H1 (cell line): ENCODE results near the gene YPEL2. TPM values are rescaled to one million over a fixed set of nuclear protein-coding genes. Genes with fewer than 3 reads are reported as not detected.
"Not testable (repeated sequence)": the region's sequence is repeated elsewhere in the genome, so short reads cannot be mapped to it uniquely, and the experiment has no call there.

ENCODE experiments used
- CTCF ChIA-PET: fragments of 300-600 bp; sonication (Branson Sonifier 250); formaldehyde crosslinking; loops from one replicate; lab custom pipeline; 2021; ENCODE audit not compliant: partially characterized antibody; lab: Charles Lee
- POLR2A ChIA-PET: fragments of 300-600 bp; sonication (Branson Sonifier 250); formaldehyde crosslinking; loops from one replicate; lab custom pipeline; 2021; ENCODE audit warnings: inconsistent platforms; ENCODE audit not compliant: partially characterized antibody; lab: Charles Lee
- DNase-seq, 2 experiments: peaks; one replicate each; pipeline versions ENCODE4 v3.0.0 to v3.0.0-alpha.2; 2010 to 2022; ENCODE audit warnings: low spot score in 2 of 2, low read depth in 1 of 2, mixed read lengths in 1 of 2
- FAIRE-seq: peaks from 2 replicates; lab custom pipeline; 2011; peaks lifted over from hg19 to GRCh38; lab: Jason Lieb, UNC
- H2AFZ ChIP-seq: 2 replicates; pipeline ENCODE4 v1.8.1; 2012; ENCODE audit warnings: low read length, inconsistent platforms
- H2AK5ac ChIP-seq: 2 replicates; pipeline ENCODE4 v1.6.1; 2013; ENCODE audit warnings: low read depth, low read length
- H2BK120ac ChIP-seq: replicated peaks from 2 replicates; pipeline ENCODE3; 2013; ENCODE audit warnings: low read depth, low read length, inconsistent platforms
- H2BK12ac ChIP-seq: 2 replicates; pipeline ENCODE4 v1.6.1; 2013; ENCODE audit warnings: low read depth, low read length
- H2BK15ac ChIP-seq: 2 replicates; pipeline ENCODE4 v1.6.1; 2013; ENCODE audit warnings: low read length
- H2BK20ac ChIP-seq: 2 replicates; pipeline ENCODE4 v1.6.1; 2013; ENCODE audit warnings: low read length
- H2BK5ac ChIP-seq: 2 replicates; pipeline ENCODE4 v1.6.1; 2013; ENCODE audit warnings: low read depth, low read length
- H3K14ac ChIP-seq: 2 replicates; pipeline ENCODE4 v1.6.1; 2013; ENCODE audit warnings: inconsistent platforms; ENCODE audit not compliant: insufficient read length
- H3K18ac ChIP-seq: 2 replicates; pipeline ENCODE4 v1.6.1; 2013; ENCODE audit warnings: low read length; ENCODE audit errors: extremely low read depth
- H3K23ac ChIP-seq: 2 replicates; pipeline ENCODE4 v1.6.1; 2013; ENCODE audit warnings: inconsistent platforms; ENCODE audit not compliant: insufficient read length
- H3K23me2 ChIP-seq: 2 replicates; pipeline ENCODE4 v1.6.1; 2013; ENCODE audit warnings: low read depth, low read length
- H3K27ac ChIP-seq: 2 replicates; pipeline ENCODE4 v1.6.1; 2011; ENCODE audit warnings: low read depth, low read length, inconsistent platforms
- H3K27me3 ChIP-seq, 4 experiments: replicated peaks in 1 of 4; 1 replicate in 1 of 4; 2 replicates in 3 of 4; pipeline versions ENCODE4 v1.6.1 to v1.8.1; 2011 to 2013; ENCODE audit warnings: low read length in 3 of 4, mild to moderate bottlenecking in 3 of 4, inconsistent platforms in 2 of 4, mixed read lengths in 2 of 4, moderate library complexity in 1 of 4; ENCODE audit not compliant: control insufficient read depth in 3 of 4, insufficient read depth in 3 of 4; ENCODE audit errors: extremely low read depth in 1 of 4
- H3K36me3 ChIP-seq, 4 experiments: 2 replicates each; pipeline versions ENCODE4 v1.6.1 to v1.8.1; 2011 to 2013; ENCODE audit warnings: mild to moderate bottlenecking in 4 of 4, low read length in 3 of 4, moderate library complexity in 2 of 4, control low read depth in 1 of 4, inconsistent platforms in 1 of 4; ENCODE audit not compliant: insufficient read depth in 4 of 4, control insufficient read depth in 2 of 4
- H3K4ac ChIP-seq: replicated peaks from 2 replicates; pipeline ENCODE3; 2013; ENCODE audit warnings: low read length, low read depth, mixed read lengths, inconsistent platforms; ENCODE audit not compliant: insufficient read length
- H3K4me1 ChIP-seq, 4 experiments: replicated peaks in 1 of 4; 1 replicate in 1 of 4; 2 replicates in 3 of 4; pipeline versions ENCODE4 v1.6.1 to v1.8.1; 2011 to 2013; ENCODE audit warnings: low read length in 3 of 4, inconsistent platforms in 2 of 4, mixed read lengths in 1 of 4; ENCODE audit not compliant: insufficient read depth in 4 of 4, control insufficient read depth in 3 of 4
- H3K4me2 ChIP-seq, 2 experiments: 2 replicates each; pipeline versions ENCODE4 v1.6.1 to v1.8.1; 2011 to 2013; ENCODE audit warnings: low read depth in 2 of 2, low read length in 2 of 2, control low read depth in 1 of 2, inconsistent platforms in 1 of 2, mild to moderate bottlenecking in 1 of 2; ENCODE audit not compliant: insufficient read depth in 1 of 2
- H3K4me3 ChIP-seq, 4 experiments: fragments of 200-600, 300-600 bp in 1 of 4; sonication (generic), shearing (Covaris generic), sonication (Bioruptor Twin) in 1 of 4; 2 replicates each; pipeline versions ENCODE4 v1.5.1 to v1.8.1; 2011 to 2016; ENCODE audit warnings: low read length in 4 of 4, low read depth in 3 of 4, control low read depth in 2 of 4, inconsistent platforms in 2 of 4, mild to moderate bottlenecking in 2 of 4, mixed read lengths in 1 of 4, moderate library complexity in 1 of 4; ENCODE audit not compliant: insufficient read depth in 2 of 4; ENCODE audit errors: extremely low read depth in 1 of 4
- H3K56ac ChIP-seq: replicated peaks from 2 replicates; pipeline ENCODE3; 2013; ENCODE audit warnings: low read depth, mild to moderate bottlenecking, mixed read lengths, low read length, inconsistent platforms; ENCODE audit not compliant: insufficient read length
- H3K79me1 ChIP-seq: 2 replicates; pipeline ENCODE4 v1.6.1; 2013; ENCODE audit warnings: low read depth, low read length, control low read depth
- H3K79me2 ChIP-seq, 2 experiments: 2 replicates each; pipeline versions ENCODE4 v1.6.1 to v1.8.1; 2012 to 2013; ENCODE audit warnings: low read length in 2 of 2, mild to moderate bottlenecking in 2 of 2, inconsistent platforms in 1 of 2; ENCODE audit not compliant: insufficient read depth in 2 of 2, control insufficient read depth in 1 of 2
- H3K9ac ChIP-seq, 4 experiments: replicated peaks in 1 of 4; 1 replicate in 1 of 4; 2 replicates in 3 of 4; pipeline versions ENCODE4 v1.6.1 to v1.8.1; 2011 to 2013; ENCODE audit warnings: low read depth in 3 of 4, low read length in 3 of 4, control low read depth in 2 of 4, mild to moderate bottlenecking in 2 of 4, moderate library complexity in 2 of 4, inconsistent platforms in 1 of 4; ENCODE audit errors: extremely low read depth in 1 of 4
- H3K9me3 ChIP-seq, 2 experiments: 2 replicates each; pipeline versions ENCODE4 v1.6.1 to v1.8.1; 2012 to 2013; ENCODE audit warnings: mild to moderate bottlenecking in 2 of 2, moderate library complexity in 2 of 2, control low read depth in 1 of 2, inconsistent platforms in 1 of 2, low read depth in 1 of 2, low read length in 1 of 2, mixed read lengths in 1 of 2; ENCODE audit not compliant: insufficient read depth in 2 of 2
- H4K20me1 ChIP-seq, 2 experiments: replicated peaks in 1 of 2; 2 replicates each; pipeline versions ENCODE3 to v1.8.1; 2011 to 2013; ENCODE audit warnings: inconsistent platforms in 2 of 2, low read length in 2 of 2, mild to moderate bottlenecking in 1 of 2; ENCODE audit not compliant: insufficient read depth in 2 of 2, control insufficient read depth in 1 of 2
- H4K5ac ChIP-seq: 2 replicates; pipeline ENCODE4 v1.6.1; 2013; ENCODE audit warnings: low read length, low read depth, mixed read lengths, inconsistent platforms; ENCODE audit not compliant: insufficient read length
- H4K8ac ChIP-seq: 2 replicates; pipeline ENCODE4 v1.8.0; 2013; ENCODE audit warnings: mild to moderate bottlenecking, moderate library complexity, low read length, inconsistent platforms; ENCODE audit not compliant: insufficient read depth; ENCODE audit errors: extremely low read depth
- H4K91ac ChIP-seq: replicated peaks from 2 replicates; pipeline ENCODE3; 2013; ENCODE audit warnings: low read length, mixed read lengths, inconsistent platforms; ENCODE audit not compliant: insufficient read length
- WGBS, 2 experiments: shearing (Covaris generic) in 1 of 2; methylation state at CpG; one replicate each; pipeline versions ENCODE4 v1.1.6 to v1.1.7; 2013 to 2015; ENCODE audit warnings: low lambda C conversion rate in 2 of 2, mixed read lengths in 2 of 2, inconsistent platforms in 1 of 2, low coverage in 1 of 2, missing lambda C conversion rate in 1 of 2; ENCODE audit not compliant: insufficient replicate concordance in 2 of 2, insufficient coverage in 1 of 2, insufficient read length in 1 of 2; ENCODE audit errors: extremely low coverage in 1 of 2, missing lambda C conversion rate in 1 of 2; 5-methylcytosine and 5-hydroxymethylcytosine counted together
- polyA plus RNA-seq, 7 experiments: library from polyadenylated mRNA; depleted of rRNA in 3 of 7; stranded (reverse) in 5 of 7; unstranded in 2 of 7; fragments of >200 nt in 5 of 7; fragments of 200-250 nt in 2 of 7; gene quantifications; 1 replicate in 5 of 7; 2 replicates in 1 of 7; 4 replicates in 1 of 7; pipeline versions ENCODE4 v1.2.1 to v1.2.3, GENCODE V29; 2011 to 2013; ENCODE audit warnings: missing spikeins in 2 of 7, mixed read lengths in 2 of 7
- total RNA-seq: library from RNA; stranded (reverse); fragmentation: NEBNext Ultra II Directional; extraction: Animal tissue kit (Norgen Biotek cat#: 25700); gene quantifications from 2 replicates; pipeline ENCODE4 v1.2.1, GENCODE V29; 2021

YPEL2 gene
- total and polyA plus RNA-seq, 2 of the 8 experiments (the other 6 are each of a cell fraction or from before 2014, with no cell fraction given) = 1.6 to 3.5 TPM

- H3K18ac ChIP-seq, H2BK20ac ChIP-seq, H3K4me2 ChIP-seq, H4K8ac ChIP-seq, H3K27me3 ChIP-seq, H3K14ac ChIP-seq, H2BK12ac ChIP-seq, H3K79me2 ChIP-seq, DNase-seq, H4K5ac ChIP-seq, H3K9me3 ChIP-seq, H4K91ac ChIP-seq, H2AK5ac ChIP-seq, H3K79me1 ChIP-seq, H3K9ac ChIP-seq, H3K23ac ChIP-seq, H2BK120ac ChIP-seq, H3K23me2 ChIP-seq, H3K4ac ChIP-seq, POLR2A ChIA-PET, H2BK5ac ChIP-seq, H2BK15ac ChIP-seq, H3K36me3 ChIP-seq, FAIRE-seq, H4K20me1 ChIP-seq, H3K27ac ChIP-seq, H3K56ac ChIP-seq, H3K4me1 ChIP-seq, H3K4me3 ChIP-seq, H2AFZ ChIP-seq: not testable (repeated sequence)
- WGBS, 2 experiments = 86% methylated on average over 4 of the region's 7 CpGs; no CpG with 5 or more reads in 1 of the 2 experiments
- CTCF ChIA-PET = interaction anchor here (0.7 to 18.5 kb wide), 21 partner anchors 11 to 448 kb away, joined by 3 to 299 read pairs (median 4); partner anchors contain the start of gene YPEL2
Measured at GRCh38 chr17:59311521-59311920, 19.9 kb upstream of the YPEL2 start.
